ENCODE results near the gene MTG2.

MTG2 gene

GRCh38 chr20:62186887-62187866 is 4.3 kb downstream of the MTG2 start:
- DNase-seq: peak; percentile 15

- DNase-seq: no peak
These were observed 8.0 kb downstream of the MTG2 start for GRCh38 chr20:62190639-62191411.

- no peak for DNase-seq
These were observed 9.1 kb downstream of the MTG2 start for GRCh38 chr20:62191781-62192559.

GRCh38 chr20:62192635-62193034 is 9.8 kb downstream of the MTG2 start:
- DNase-seq: no peak

- DNase-seq: no peak
These were observed 10.5 kb downstream of the MTG2 start for GRCh38 chr20:62193079-62194025.

GRCh38 chr20:62195075-62195405 is 12.2 kb downstream of the MTG2 start:
- DNase-seq: no peak

- no peak for DNase-seq
These were observed 12.9 kb downstream of the MTG2 start for GRCh38 chr20:62195736-62196135.

GRCh38 chr20:62196286-62196685 is 13.5 kb downstream of the MTG2 start:
- no peak for DNase-seq

- no peak for DNase-seq
These were observed 14.5 kb downstream of the MTG2 start for GRCh38 chr20:62197311-62197710.

GRCh38 chr20:62197801-62198200 is 15.0 kb downstream of the MTG2 start:
- DNase-seq: no peak

- no peak for DNase-seq
These were observed 15.7 kb downstream of the MTG2 start for GRCh38 chr20:62198496-62198895.

- no peak for DNase-seq
These were observed 16.1 kb downstream of the MTG2 start for GRCh38 chr20:62198931-62199330.

GRCh38 chr20:62200491-62201172 is 17.8 kb downstream of the MTG2 start:
- DNase-seq: no peak

- DNase-seq: no peak
These were observed 18.6 kb downstream of the MTG2 start for GRCh38 chr20:62201173-62202082.

GRCh38 chr20:62202083-62202395 is 19.2 kb downstream of the MTG2 start:
- no peak for DNase-seq

- no peak for DNase-seq
These were observed 20.0 kb downstream of the MTG2 start for GRCh38 chr20:62202676-62203377.

GRCh38 chr20:62203378-62204030 is 20.7 kb downstream of the MTG2 start:
- DNase-seq: no peak

- DNase-seq: no peak
These were observed 23.0 kb downstream of the MTG2 start for GRCh38 chr20:62205618-62206387.

- DNase-seq: no peak
These were observed 23.6 kb downstream of the MTG2 start for GRCh38 chr20:62206388-62206775.
